ENCODE results near the gene TUBGCP2. TPM values are rescaled to one million over a fixed set of nuclear protein-coding genes. Genes with fewer than 3 reads are reported as not detected.

TUBGCP2 gene
- polyA plus RNA-seq, 2 donors: 25.5 to 49.3 TPM

DNA sequence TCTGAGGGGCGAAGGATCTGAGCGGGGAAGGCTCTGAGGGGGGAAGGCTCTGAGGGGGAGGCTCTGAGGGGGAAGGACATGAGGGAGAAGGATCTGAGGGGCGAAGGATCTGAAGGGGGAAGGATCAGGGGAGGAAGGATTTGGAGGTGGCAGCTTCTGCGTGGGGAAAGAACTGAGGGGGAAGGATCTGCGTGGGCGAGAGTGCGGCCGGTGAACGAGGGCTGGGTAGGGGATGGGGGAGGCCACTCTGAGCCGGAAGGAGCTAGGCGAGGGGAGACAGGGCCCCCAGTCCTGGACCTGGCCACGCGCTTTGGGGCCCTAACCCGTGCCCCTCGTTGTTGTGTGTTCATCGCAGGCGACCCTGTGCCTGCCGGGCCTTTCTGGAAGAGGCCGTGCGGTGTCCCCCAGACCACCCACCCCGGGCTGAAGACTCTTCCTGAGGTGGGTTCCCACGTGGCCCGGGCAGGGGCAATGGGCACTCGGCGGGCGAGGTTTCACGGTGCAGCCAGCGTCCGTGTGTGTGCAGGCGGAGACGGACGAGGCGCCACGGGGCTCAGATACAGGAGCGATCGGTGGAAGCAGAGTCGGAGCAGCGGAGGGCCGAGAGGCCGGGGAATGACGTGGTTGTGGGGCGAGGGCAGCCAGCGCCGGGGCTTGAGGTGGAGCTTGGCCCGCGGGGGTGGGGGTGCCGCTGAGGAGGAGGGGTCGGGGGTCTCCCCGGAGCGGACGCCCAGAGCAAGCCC is 26.0 kb upstream of the TUBGCP2 start:
- Histone ChIP-seq H3K9me3 (ENCODE audit: control insufficient read depth in 2 of 2, insufficient read depth in 1 of 2, low read depth in 1 of 2, low read length in 1 of 2) (peaks cover 0 to 4% of the 10 kb centered on the region in 2 donors), H3K27ac (ENCODE audit: low read depth in 2 of 2, low read length in 1 of 2) (no peak overlapping the region), H3K4me3 (ENCODE audit: low read depth in 1 of 2, low read length in 2 of 2) (peak overlapping the region; percentile 19 to 29), H3K27me3 (ENCODE audit: control insufficient read depth in 1 of 2, insufficient read depth in 2 of 2, low read length in 2 of 2) (peaks cover 0 to 11% of the 10 kb centered on the region in 2 donors), H3K36me3 (ENCODE audit: control insufficient read depth in 2 of 2, insufficient read depth in 2 of 2, low read length in 1 of 2) (no peaks in the 10 kb centered on the region), H3K4me1 (ENCODE audit: control insufficient read depth in 2 of 2, insufficient read depth in 2 of 2, low read length in 1 of 2) (peaks cover 5 to 8% of the 10 kb centered on the region in 2 donors)
- 14 to 18% methylated on average over 38 to 51 of the region's 51 CpGs for WGBS, 2 donors

DNA sequence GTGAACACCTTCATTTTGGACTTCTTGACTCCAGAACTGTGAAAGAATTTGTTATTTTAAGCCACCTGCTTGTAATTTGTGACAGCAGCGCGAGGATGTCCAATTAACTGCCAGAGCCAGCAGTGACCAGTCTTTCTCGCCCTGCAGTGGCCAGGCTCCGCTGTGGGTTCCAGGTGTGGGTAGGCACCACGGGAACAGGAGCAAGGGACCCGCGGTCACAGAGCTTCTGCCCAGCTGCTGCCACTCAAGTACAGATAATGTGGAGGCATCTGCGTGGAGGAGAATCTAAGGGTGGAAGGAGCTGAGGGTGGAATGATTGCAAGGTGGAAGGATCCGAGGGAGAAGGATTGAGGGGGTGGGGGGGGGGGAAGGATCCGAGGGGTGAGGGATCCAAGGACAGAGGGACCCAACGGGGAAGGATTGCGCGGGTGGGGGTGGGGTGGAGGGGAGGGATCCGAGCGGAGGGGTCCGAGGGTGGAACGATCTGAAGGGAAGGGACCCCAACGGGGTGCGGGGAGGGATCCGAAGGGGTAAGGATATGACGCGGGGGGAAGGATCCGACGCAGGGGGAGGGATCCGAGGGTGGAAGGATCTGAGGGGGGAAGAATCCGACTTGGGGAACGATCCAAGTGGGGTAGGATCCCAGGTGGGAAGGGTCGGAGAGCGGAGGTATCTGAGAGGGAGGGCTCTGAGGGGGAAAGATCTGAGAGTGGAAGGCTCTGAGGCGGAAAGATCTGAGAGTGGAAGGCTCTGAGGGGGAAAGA is 24.4 kb upstream of the TUBGCP2 start:
- no peak overlapping the region for H3K4me3 ChIP-seq (ENCODE audit: low read depth in 1 of 2, low read length in 2 of 2)
- H3K27ac ChIP-seq (ENCODE audit: low read depth in 2 of 2, low read length in 1 of 2): no peak overlapping the region
- H3K4me1 ChIP-seq (ENCODE audit: control insufficient read depth in 2 of 2, insufficient read depth in 2 of 2, low read length in 1 of 2): peaks cover 5 to 8% of the 10 kb centered on the region in 2 donors
- 79 to 83% methylated on average over 27 to 30 of the region's 30 CpGs for WGBS, 2 donors
- peaks cover 0 to 12% of the 10 kb centered on the region in 2 donors for H3K27me3 ChIP-seq (ENCODE audit: control insufficient read depth in 1 of 2, insufficient read depth in 2 of 2, low read length in 2 of 2)
- H3K36me3 ChIP-seq (ENCODE audit: control insufficient read depth in 2 of 2, insufficient read depth in 2 of 2, low read length in 1 of 2): no peaks in the 10 kb centered on the region
- no peaks in the 10 kb centered on the region for H3K9me3 ChIP-seq (ENCODE audit: control insufficient read depth in 2 of 2, insufficient read depth in 1 of 2, low read depth in 1 of 2, low read length in 1 of 2)

DNA sequence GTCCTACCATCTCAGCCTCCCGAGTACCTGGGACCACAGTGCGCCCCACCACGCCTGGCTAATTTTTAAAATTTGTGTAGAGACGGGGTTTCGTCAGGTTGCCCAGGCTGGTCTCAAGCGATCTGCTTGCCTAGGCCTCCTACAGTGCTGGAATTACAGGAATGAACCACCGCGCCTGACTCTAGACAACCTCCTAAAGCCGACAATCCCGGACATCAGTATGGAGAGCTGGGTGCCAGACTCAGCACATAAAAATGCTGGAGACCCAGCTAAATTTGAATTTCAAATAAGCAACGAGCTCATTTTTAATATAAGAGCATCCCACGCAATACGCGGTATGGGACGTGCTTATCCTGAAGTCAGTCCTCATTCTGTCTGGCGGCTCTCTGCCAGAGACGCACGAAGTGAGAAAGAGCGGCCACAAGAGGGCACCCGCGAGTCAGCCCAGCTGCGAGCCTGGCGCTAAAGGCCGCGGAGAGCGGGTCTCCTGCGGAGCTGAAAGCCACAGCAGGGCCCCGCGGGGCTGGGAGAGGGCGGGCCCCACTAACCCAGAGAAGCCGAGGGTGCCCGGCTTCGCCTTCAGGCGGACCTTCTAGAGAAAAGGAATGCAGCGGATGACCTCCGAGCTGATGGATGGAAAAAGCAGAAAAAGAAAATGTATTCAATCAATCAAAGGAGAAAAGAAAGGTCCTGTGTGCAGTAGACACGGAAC is 21.0 kb upstream of the TUBGCP2 start:
- 9% methylated on average over 37 of the region's 37 CpGs for WGBS, 2 donors
- no peak overlapping the region for H3K4me3 ChIP-seq (ENCODE audit: low read depth in 1 of 2, low read length in 2 of 2)
- no peaks in the 10 kb centered on the region for H3K9me3 ChIP-seq (ENCODE audit: control insufficient read depth in 2 of 2, insufficient read depth in 1 of 2, low read depth in 1 of 2, low read length in 1 of 2)
- H3K36me3 ChIP-seq (ENCODE audit: control insufficient read depth in 2 of 2, insufficient read depth in 2 of 2, low read length in 1 of 2): no peaks in the 10 kb centered on the region
- H3K4me1 ChIP-seq (ENCODE audit: control insufficient read depth in 2 of 2, insufficient read depth in 2 of 2, low read length in 1 of 2): peaks cover 6 to 8% of the 10 kb centered on the region in 2 donors
- H3K27ac ChIP-seq (ENCODE audit: low read depth in 2 of 2, low read length in 1 of 2): no peak overlapping the region
- H3K27me3 ChIP-seq (ENCODE audit: control insufficient read depth in 1 of 2, insufficient read depth in 2 of 2, low read length in 2 of 2): peaks cover 3 to 25% of the 10 kb centered on the region in 2 donors

DNA sequence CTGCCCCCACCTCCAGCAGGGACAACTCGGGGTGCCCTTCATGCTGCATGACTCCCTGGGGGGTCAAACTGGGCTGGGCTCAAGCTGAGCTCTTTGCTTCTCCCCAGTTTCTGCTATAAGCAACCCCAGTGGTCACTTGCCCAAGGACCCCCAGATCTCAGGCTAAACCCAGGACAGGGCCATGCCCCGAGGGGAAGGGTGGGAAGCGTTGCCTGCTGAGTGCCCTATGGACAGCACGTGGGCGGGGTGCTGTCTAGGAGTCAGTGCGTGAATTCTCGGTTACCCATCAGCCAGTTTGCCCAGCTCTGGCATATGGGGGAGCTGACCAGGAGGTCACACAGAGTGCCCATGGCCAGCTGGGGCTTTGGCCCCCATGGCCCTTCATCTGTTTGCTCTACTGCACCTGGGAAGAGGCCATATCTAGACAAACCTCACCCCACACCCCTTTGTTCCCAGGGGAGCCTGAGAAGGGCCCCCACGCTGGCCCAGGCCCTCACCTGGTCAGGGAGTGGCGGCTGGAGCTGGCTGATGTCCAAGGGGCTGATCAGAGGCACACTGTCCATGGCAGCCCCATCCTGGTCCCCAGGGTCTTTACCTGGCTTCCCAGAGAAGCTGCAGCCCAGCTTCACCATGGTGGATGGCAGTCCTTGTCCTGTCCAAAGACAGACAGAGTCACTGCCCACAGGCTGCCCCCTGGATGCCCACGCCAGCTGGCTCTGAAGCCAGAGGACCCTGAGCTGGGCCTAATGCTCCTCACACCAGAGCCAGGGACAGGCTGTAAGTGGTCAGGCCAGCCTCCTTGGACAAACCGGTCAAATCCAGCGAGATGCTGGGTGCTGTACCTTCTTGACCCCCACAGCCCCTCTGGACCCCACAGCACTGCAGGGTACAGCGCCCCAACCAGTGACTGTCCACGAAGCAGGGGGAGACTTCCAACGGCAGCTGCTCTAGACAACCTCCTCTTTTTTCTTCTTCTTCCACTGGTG is 20.0 kb upstream of the TUBGCP2 start:
- no peaks in the 10 kb centered on the region for H3K36me3 ChIP-seq (ENCODE audit: control insufficient read depth in 2 of 2, insufficient read depth in 2 of 2, low read length in 1 of 2)
- peaks cover 6 to 8% of the 10 kb centered on the region in 2 donors for H3K4me1 ChIP-seq (ENCODE audit: control insufficient read depth in 2 of 2, insufficient read depth in 2 of 2, low read length in 1 of 2)
- H3K9me3 ChIP-seq (ENCODE audit: control insufficient read depth in 2 of 2, insufficient read depth in 1 of 2, low read depth in 1 of 2, low read length in 1 of 2): no peaks in the 10 kb centered on the region
- no peak overlapping the region for H3K4me3 ChIP-seq (ENCODE audit: low read depth in 1 of 2, low read length in 2 of 2)
- 77 to 78% methylated on average over 15 of the region's 15 CpGs for WGBS, 2 donors
- no peak overlapping the region for H3K27ac ChIP-seq (ENCODE audit: low read depth in 2 of 2, low read length in 1 of 2)
- peaks cover 3 to 25% of the 10 kb centered on the region in 2 donors for H3K27me3 ChIP-seq (ENCODE audit: control insufficient read depth in 1 of 2, insufficient read depth in 2 of 2, low read length in 2 of 2)

DNA sequence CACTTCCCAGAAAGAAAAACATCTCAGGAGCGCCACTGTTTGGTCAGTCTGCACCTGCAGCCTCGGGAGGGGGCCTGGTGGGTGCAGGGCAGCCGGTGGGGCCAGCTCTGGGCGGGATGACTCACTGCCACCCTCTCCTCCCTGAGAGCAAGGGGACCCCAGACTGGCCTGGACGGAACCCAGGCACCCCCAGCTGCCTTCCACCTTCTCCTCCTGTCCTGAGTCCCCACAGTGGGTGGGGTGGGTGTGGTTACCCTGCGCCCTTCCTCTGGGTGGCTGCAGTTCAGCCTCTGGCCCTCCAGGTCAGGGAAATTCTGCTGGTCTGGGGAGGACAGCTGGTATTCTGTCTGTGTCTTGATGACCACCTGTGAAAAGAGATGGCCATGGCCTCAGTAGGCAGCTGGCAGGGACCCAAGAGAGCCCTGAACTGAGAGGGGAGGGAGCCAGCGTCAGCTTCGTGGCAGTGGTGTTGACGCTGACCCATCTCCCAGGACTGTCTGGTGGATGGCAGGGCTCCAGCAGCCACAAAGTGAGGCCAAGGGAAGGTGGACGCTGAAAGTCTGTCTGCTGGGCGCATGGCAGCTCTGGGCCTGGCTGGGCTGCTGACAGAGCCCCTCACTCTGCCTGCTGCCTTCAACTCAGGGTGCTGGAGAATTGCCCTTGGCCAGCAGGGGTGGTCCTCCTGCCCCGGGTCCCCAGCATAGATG is 19.1 kb upstream of the TUBGCP2 start:
- peaks cover 3 to 25% of the 10 kb centered on the region in 2 donors for H3K27me3 ChIP-seq (ENCODE audit: control insufficient read depth in 1 of 2, insufficient read depth in 2 of 2, low read length in 2 of 2)
- no peaks in the 10 kb centered on the region for H3K36me3 ChIP-seq (ENCODE audit: control insufficient read depth in 2 of 2, insufficient read depth in 2 of 2, low read length in 1 of 2)
- H3K9me3 ChIP-seq (ENCODE audit: control insufficient read depth in 2 of 2, insufficient read depth in 1 of 2, low read depth in 1 of 2, low read length in 1 of 2): no peaks in the 10 kb centered on the region
- no peak overlapping the region for H3K4me3 ChIP-seq (ENCODE audit: low read depth in 1 of 2, low read length in 2 of 2)
- no peak overlapping the region for H3K27ac ChIP-seq (ENCODE audit: low read depth in 2 of 2, low read length in 1 of 2)
- H3K4me1 ChIP-seq (ENCODE audit: control insufficient read depth in 2 of 2, insufficient read depth in 2 of 2, low read length in 1 of 2): peaks cover 6 to 8% of the 10 kb centered on the region in 2 donors
- 42 to 43% methylated on average over 12 of the region's 12 CpGs for WGBS, 2 donors

DNA sequence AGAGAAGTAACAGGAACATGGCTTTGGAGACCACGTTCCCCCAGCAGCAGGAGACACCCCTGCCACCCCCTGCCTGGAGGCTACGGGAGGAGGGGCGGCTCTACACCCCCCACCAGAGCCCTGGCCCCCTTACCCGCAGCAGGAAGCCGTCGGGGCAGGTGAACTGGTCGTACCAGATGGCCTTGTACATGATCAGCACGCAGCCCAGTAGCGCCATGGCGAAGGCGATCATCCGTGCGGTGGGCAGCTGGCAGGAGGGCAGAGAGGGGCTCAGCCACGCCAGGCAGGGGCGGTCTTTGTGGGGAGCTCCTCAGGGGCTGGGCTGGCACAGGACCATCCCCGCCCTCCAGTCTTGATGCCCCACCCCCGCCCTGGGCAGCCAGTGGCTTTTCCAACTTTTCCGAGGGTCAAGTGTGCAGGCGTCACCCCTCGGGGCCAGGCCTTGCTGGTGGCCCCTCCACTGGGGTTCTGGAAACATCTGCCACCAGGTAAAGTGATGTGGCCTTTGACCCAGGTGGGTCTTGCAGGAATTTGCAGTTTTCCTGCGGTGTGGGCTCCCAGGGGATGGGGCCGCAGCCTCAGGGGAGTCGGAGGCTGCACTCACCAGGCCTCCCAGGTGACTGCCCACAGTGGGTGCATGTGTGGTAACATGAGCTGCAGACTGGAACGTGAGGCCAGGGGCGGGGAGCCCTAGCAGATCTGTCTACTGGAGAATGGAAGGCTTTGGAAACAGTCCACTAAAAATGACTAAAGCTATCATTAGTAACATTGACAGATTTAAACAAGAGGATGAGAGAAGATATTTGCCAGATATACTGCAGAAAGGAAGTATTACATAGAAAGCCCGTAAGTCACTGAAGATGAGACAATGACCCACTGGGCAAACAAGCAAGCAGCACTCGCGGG is 18.3 kb upstream of the TUBGCP2 start:
- Histone ChIP-seq H3K9me3 (ENCODE audit: control insufficient read depth in 2 of 2, insufficient read depth in 1 of 2, low read depth in 1 of 2, low read length in 1 of 2) (no peaks in the 10 kb centered on the region), H3K4me1 (ENCODE audit: control insufficient read depth in 2 of 2, insufficient read depth in 2 of 2, low read length in 1 of 2) (peaks cover 6 to 8% of the 10 kb centered on the region in 2 donors), H3K27me3 (ENCODE audit: control insufficient read depth in 1 of 2, insufficient read depth in 2 of 2, low read length in 2 of 2) (peaks cover 3 to 25% of the 10 kb centered on the region in 2 donors), H3K36me3 (ENCODE audit: control insufficient read depth in 2 of 2, insufficient read depth in 2 of 2, low read length in 1 of 2) (no peaks in the 10 kb centered on the region), H3K27ac (ENCODE audit: low read depth in 2 of 2, low read length in 1 of 2) (no peak overlapping the region), H3K4me3 (ENCODE audit: low read depth in 1 of 2, low read length in 2 of 2) (no peak overlapping the region)
- WGBS, 2 donors: 22 to 25% methylated on average over 28 of the region's 28 CpGs

DNA sequence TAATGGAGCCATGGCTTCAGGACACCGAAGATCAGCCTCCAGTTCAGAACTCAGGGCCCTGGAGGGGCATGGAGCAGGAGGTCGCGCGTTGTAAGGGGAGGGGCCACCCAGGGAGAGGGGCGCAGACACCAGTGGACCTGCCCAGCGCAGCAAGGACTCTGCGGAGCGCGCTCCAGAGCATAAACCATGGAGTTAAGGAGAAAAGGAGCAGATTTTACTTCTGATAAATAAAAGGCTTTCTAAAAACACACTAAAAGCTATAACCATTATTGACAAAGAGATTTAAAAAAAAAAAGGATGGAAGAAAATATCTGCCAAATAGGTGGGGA is 17.5 kb upstream of the TUBGCP2 start:
- H3K4me3 ChIP-seq (ENCODE audit: low read depth in 1 of 2, low read length in 2 of 2): peak overlapping the region in 1 of 2 donors; percentile 8
- no peak overlapping the region for H3K27ac ChIP-seq (ENCODE audit: low read depth in 2 of 2, low read length in 1 of 2)
- peaks cover 6 to 8% of the 10 kb centered on the region in 2 donors for H3K4me1 ChIP-seq (ENCODE audit: control insufficient read depth in 2 of 2, insufficient read depth in 2 of 2, low read length in 1 of 2)
- WGBS, 2 donors: 34 to 41% methylated on average over 9 of the region's 9 CpGs
- H3K27me3 ChIP-seq (ENCODE audit: control insufficient read depth in 1 of 2, insufficient read depth in 2 of 2, low read length in 2 of 2): peaks cover 3 to 25% of the 10 kb centered on the region in 2 donors
- H3K36me3 ChIP-seq (ENCODE audit: control insufficient read depth in 2 of 2, insufficient read depth in 2 of 2, low read length in 1 of 2): no peaks in the 10 kb centered on the region
- H3K9me3 ChIP-seq (ENCODE audit: control insufficient read depth in 2 of 2, insufficient read depth in 1 of 2, low read depth in 1 of 2, low read length in 1 of 2): no peaks in the 10 kb centered on the region
